ENCODE measurements around the gene TNN.

DNA sequence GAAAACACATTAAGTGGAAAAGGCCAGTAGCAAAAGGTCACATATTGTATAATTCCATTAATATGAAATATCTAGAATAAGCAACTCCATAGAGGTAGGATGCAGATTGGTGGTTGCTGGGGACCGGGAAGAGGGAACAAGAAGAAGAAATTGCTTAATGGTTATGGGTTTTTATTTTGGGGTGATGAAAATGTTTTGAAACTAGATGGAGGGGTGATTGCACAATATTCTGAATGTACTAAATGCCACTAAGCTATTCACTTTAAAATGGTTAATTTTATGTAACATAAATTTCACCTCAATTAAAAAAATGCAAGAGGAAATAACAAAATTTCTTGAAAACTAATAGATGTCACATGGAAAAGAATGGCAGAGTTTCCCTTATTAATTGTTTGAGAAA, 118.3 kb downstream of the TNN start:
- TF ChIP-seq EP300 (IDR thresholded peaks at IDR 0.05; ENCODE audit: borderline replicate concordance) (no peak), EGR1 (IDR thresholded peaks at IDR 0.05) (no peak), TCF12 (IDR thresholded peaks at IDR 0.05; ENCODE audit: low read depth) (no peak), TAF1 (IDR thresholded peaks at IDR 0.05; ENCODE audit: low read depth) (no peak), YY1 (IDR thresholded peaks at IDR 0.05; ENCODE audit: low read depth) (no peak), RAD21 (IDR thresholded peaks at IDR 0.05; ENCODE audit: low read depth) (no peak), CEBPB (IDR thresholded peaks at IDR 0.05) (no peak), CREB1 (IDR thresholded peaks at IDR 0.05; ENCODE audit: low read depth) (no peak), FOXM1 (IDR thresholded peaks at IDR 0.05; ENCODE audit: borderline replicate concordance, low read depth) (no peak)
- TF ChIP-seq, protein P1, sequence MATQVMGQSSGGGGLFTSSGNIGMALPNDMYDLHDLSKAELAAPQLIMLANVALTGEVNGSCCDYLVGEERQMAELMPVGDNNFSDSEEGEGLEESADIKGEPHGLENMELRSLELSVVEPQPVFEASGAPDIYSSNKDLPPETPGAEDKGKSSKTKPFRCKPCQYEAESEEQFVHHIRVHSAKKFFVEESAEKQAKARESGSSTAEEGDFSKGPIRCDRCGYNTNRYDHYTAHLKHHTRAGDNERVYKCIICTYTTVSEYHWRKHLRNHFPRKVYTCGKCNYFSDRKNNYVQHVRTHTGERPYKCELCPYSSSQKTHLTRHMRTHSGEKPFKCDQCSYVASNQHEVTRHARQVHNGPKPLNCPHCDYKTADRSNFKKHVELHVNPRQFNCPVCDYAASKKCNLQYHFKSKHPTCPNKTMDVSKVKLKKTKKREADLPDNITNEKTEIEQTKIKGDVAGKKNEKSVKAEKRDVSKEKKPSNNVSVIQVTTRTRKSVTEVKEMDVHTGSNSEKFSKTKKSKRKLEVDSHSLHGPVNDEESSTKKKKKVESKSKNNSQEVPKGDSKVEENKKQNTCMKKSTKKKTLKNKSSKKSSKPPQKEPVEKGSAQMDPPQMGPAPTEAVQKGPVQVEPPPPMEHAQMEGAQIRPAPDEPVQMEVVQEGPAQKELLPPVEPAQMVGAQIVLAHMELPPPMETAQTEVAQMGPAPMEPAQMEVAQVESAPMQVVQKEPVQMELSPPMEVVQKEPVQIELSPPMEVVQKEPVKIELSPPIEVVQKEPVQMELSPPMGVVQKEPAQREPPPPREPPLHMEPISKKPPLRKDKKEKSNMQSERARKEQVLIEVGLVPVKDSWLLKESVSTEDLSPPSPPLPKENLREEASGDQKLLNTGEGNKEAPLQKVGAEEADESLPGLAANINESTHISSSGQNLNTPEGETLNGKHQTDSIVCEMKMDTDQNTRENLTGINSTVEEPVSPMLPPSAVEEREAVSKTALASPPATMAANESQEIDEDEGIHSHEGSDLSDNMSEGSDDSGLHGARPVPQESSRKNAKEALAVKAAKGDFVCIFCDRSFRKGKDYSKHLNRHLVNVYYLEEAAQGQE (IDR thresholded peaks at IDR 0.05; ENCODE audit: low read depth): no peak
- TF ChIP-seq, protein P2, sequence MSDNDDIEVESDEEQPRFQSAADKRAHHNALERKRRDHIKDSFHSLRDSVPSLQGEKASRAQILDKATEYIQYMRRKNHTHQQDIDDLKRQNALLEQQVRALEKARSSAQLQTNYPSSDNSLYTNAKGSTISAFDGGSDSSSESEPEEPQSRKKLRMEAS (IDR thresholded peaks at IDR 0.05): no peak

Data from Ishikawa (cell line).